K562 (cell line): ENCODE data around the gene DAB1. TPM values are rescaled to one million over a fixed set of nuclear protein-coding genes. Genes with fewer than 3 reads are reported as not detected.

ENCODE experiments used
- ATAC-seq: fragments of 200-7000 bp; cut with Tn5 transposase; 3 replicates; pipeline ENCODE4 v1.9.1; 2020; ENCODE audit warnings: moderate library complexity
- BruUV-seq: library from RNA; stranded (reverse); fragments of 400-500 nt; replicated peaks from 2 replicates; lab custom pipeline; 2021; lab: Mats Ljungman, UMichigan
- CTCF ChIA-PET: fragments of 300-600 bp; formaldehyde crosslinking; extraction: SDS; loops from one replicate; lab custom pipeline; 2021; ENCODE audit warnings: low intra/inter-chr PET ratio; lab: Yijun Ruan, JAX
- POLR2A ChIA-PET: fragments of 300-600, 350-650 bp; sonication (Branson Sonifier 250); formaldehyde crosslinking; extraction: SDS; loops from one replicate; lab custom pipeline; 2021; ENCODE audit warnings: antibody characterized with exemption, inconsistent platforms; lab: Yijun Ruan, JAX
- DNase-seq, 4 experiments: peaks; one replicate each; pipeline versions ENCODE4 v3.0.0 to v3.0.0-alpha.2; 2011 to 2018; ENCODE audit warnings: low spot score in 3 of 4, mixed read lengths in 3 of 4; ENCODE audit errors: extremely low read depth in 1 of 4
- FAIRE-seq: peaks from 2 replicates; lab custom pipeline; 2011; peaks lifted over from hg19 to GRCh38; lab: Jason Lieb, UNC
- H2AFZ ChIP-seq: 2 replicates; pipeline ENCODE4 v1.6.0; 2011; ENCODE audit warnings: low read depth, low read length, control low read depth, inconsistent platforms
- H3K27ac ChIP-seq: fragments of 200-600 bp; 3 replicates; pipeline ENCODE4 v1.8.0; 2011; ENCODE audit warnings: low read depth, mild to moderate bottlenecking, control low read depth, inconsistent platforms, low read length, moderate library complexity, mixed read lengths; ENCODE audit errors: extremely low read depth
- H3K27me3 ChIP-seq, 2 experiments: fragments of 300-600 bp in 1 of 2; 2 replicates in 1 of 2; 3 replicates in 1 of 2; pipeline versions ENCODE4 v1.6.0 to v1.8.0; 2011; ENCODE audit warnings: inconsistent platforms in 2 of 2, low read length in 2 of 2, mild to moderate bottlenecking in 1 of 2, mixed read lengths in 1 of 2, moderate library complexity in 1 of 2; ENCODE audit not compliant: control insufficient read depth in 2 of 2, insufficient read depth in 2 of 2
- H3K36me3 ChIP-seq: fragments of 300-600 bp; 3 replicates; pipeline ENCODE4 v1.8.0; 2011; ENCODE audit warnings: mild to moderate bottlenecking, low read length, inconsistent platforms; ENCODE audit not compliant: control insufficient read depth, insufficient read depth
- H3K4me1 ChIP-seq, 2 experiments: fragments of 200-600 bp in 1 of 2; replicated peaks in 1 of 2; 2 replicates in 1 of 2; 3 replicates in 1 of 2; pipeline versions ENCODE4 v1.5.1 to v1.8.0; 2011; ENCODE audit warnings: inconsistent platforms in 2 of 2, low read length in 2 of 2, mild to moderate bottlenecking in 1 of 2, mixed read lengths in 1 of 2, moderate library complexity in 1 of 2; ENCODE audit not compliant: control insufficient read depth in 2 of 2, insufficient read depth in 2 of 2
- H3K4me2 ChIP-seq: 2 replicates; pipeline ENCODE4 v1.6.1; 2011; ENCODE audit warnings: low read length, control low read depth, inconsistent platforms, mixed read lengths; ENCODE audit not compliant: insufficient read depth
- H3K4me3 ChIP-seq: fragments of 200-600 bp; sonication (generic), shearing (Covaris generic); 2 replicates; pipeline ENCODE4 v1.5.1; 2016; ENCODE audit warnings: control low read depth, inconsistent platforms
- H3K79me2 ChIP-seq: fragments of 200-600 bp; 3 replicates; pipeline ENCODE4 v1.8.0; 2011; ENCODE audit warnings: low read length, inconsistent platforms; ENCODE audit not compliant: control insufficient read depth, insufficient read depth
- H3K9ac ChIP-seq, 2 experiments: 2 replicates each; pipeline versions ENCODE4 v1.6.0 to v1.6.1; 2011; ENCODE audit warnings: low read depth in 2 of 2, low read length in 2 of 2, control low read depth in 1 of 2, inconsistent platforms in 1 of 2, mild to moderate bottlenecking in 1 of 2, mixed read lengths in 1 of 2; ENCODE audit not compliant: insufficient read depth in 1 of 2
- H3K9me1 ChIP-seq: one replicate; pipeline ENCODE4 v1.6.0; 2011; ENCODE audit warnings: inconsistent platforms, mild to moderate bottlenecking, low read length, moderate library complexity; ENCODE audit not compliant: control insufficient read depth, insufficient read depth
- H3K9me3 ChIP-seq: replicated peaks from 2 replicates; pipeline ENCODE4 v1.5.1; 2011; ENCODE audit warnings: low read depth, low read length, inconsistent platforms; ENCODE audit not compliant: control insufficient read depth, insufficient read depth
- H4K20me1 ChIP-seq: replicated peaks from 2 replicates; pipeline ENCODE4 v1.6.1; 2011; ENCODE audit warnings: low read length, inconsistent platforms, mixed read lengths; ENCODE audit not compliant: control insufficient read depth, insufficient read depth
- BRD9 ChIP-seq: fragments of 450-650 bp; IDR thresholded peaks from 2 replicates; pipeline ENCODE4 v1.6.1; 2018; ENCODE audit warnings: low read depth; ENCODE audit not compliant: partially characterized antibody
- CBFA2T3 ChIP-seq: fragments of 450-650 bp; IDR thresholded peaks from 2 replicates; pipeline ENCODE4 v1.6.1; 2017
- E2F8 ChIP-seq: fragments of 450-650 bp; IDR thresholded peaks from 2 replicates; pipeline ENCODE4 v1.7.1; 2018; ENCODE audit warnings: mild to moderate bottlenecking, low read depth; ENCODE audit not compliant: partially characterized antibody
- ZBTB7A ChIP-seq: IDR thresholded peaks from 2 replicates; pipeline ENCODE4 v1.6.1; 2011; ENCODE audit warnings: low read depth, mild to moderate bottlenecking, low read length, moderate library complexity, borderline replicate concordance; ENCODE audit not compliant: control insufficient read depth
- ZNF24 ChIP-seq: fragments of 450-650 bp; IDR thresholded peaks from 2 replicates; pipeline ENCODE4 v1.6.1; 2016
- ZNF780A ChIP-seq: fragments of 250-450 bp; sonication (Bioruptor Pico); IDR thresholded peaks from 2 replicates; pipeline ENCODE4 v1.5.0; 2021; ENCODE audit warnings: mild to moderate bottlenecking
- WGBS: fragments of 100-300 bp; shearing (Covaris generic); methylation state at CpG from one replicate; pipeline ENCODE4 v1.1.6; 2016; ENCODE audit warnings: low coverage, mixed read lengths; ENCODE audit not compliant: insufficient coverage; ENCODE audit errors: missing lambda C conversion rate; 5-methylcytosine and 5-hydroxymethylcytosine counted together
- in situ Hi-C: fragments of 300-500 bp; cut with MboI; formaldehyde crosslinking; loops from 4 replicates; pipeline ENCODE4 v1.15.0; 2018; ENCODE audit warnings: inconsistent platforms, mixed read lengths
- intact Hi-C: fragments of 100-400 bp; cut with micrococcal nuclease; formaldehyde crosslinking; loops from 2 replicates; pipeline ENCODE4 v1.14.2; 2022
- polyA plus RNA-seq, 8 experiments: library from polyadenylated mRNA; depleted of rRNA in 4 of 8; stranded (reverse) in 5 of 8; unstranded in 3 of 8; fragments of >200 nt; fragmentation: Nextera tagmentation in 2 of 8; fragmentation: Illumina TruSeq in 1 of 8; extraction: Ambion mirVana in 2 of 8; extraction: Trizol in 1 of 8; gene quantifications; 2 replicates each; pipeline versions ENCODE4 v1.2.1 to v1.2.3, GENCODE V29; 2011 to 2014; ENCODE audit warnings: inconsistent platforms in 1 of 8, missing spikeins in 1 of 8
- total RNA-seq, 7 experiments: library from RNA; depleted of rRNA in 6 of 7; stranded (reverse); fragments of >200 nt in 6 of 7; fragmentation: Illumina TruSeq in 2 of 7; extraction: Trizol in 2 of 7; gene quantifications; 2 replicates each; pipeline versions ENCODE4 v1.2.1 to v1.2.3, GENCODE V29; 2011 to 2021; ENCODE audit warnings: low replicate concordance in 1 of 7

Gene DAB1
- total and polyA plus RNA-seq, 9 of the 15 experiments (the other 6 are each of a cell fraction or from before 2014, with no cell fraction given): not detected

DNA sequence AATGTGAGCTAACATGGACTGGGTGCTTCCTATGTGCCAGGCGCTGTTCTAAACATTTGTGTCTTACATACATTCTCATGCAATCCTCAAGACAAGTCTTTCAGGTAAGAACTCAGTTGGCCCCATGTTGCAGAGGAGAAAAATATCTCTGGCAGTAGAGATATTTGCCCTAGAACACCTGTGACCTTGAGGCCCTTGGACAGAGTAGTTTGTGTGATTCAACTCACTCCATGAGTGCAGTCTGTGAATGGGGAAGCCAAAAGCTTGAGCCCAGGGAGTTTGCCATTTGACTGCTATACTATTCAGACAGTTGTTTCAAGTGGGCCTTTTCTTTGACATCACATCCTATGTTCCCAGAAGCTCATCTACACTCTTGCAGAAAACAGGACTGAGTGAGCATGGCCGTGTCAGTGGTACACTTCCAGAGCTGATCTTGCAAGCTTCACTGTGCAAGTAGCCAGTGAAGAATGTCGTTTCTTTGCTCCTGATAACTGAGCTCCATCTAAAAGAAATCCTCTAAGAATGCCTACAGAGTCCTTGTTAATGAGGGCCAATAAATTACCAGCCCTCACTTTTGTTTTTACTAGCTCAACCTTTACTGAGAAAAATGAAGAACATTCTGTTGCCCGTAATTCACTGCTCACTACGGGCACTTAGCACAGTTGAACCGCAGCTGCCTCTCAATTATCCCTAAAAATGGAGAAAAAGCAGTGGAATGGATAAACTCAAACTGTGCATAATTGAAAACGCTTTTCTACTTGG, 359.3 kb downstream of the DAB1 start:
- H3K9me1 ChIP-seq: no peaks in the 10 kb centered on the region
- FAIRE-seq (no peak), ATAC-seq (no peak)
- 0% methylated on average over 7 of the region's 7 CpGs for WGBS
- no peak overlapping the region for H3K4me2 ChIP-seq
- no peaks in the 10 kb centered on the region for H3K36me3 ChIP-seq
- in situ Hi-C loops: no loop called here
- no peaks in the 10 kb centered on the region for H3K4me1 ChIP-seq
- no peaks in the 10 kb centered on the region for H3K9me3 ChIP-seq
- H4K20me1 ChIP-seq: no peaks in the 10 kb centered on the region
- no peak overlapping the region for H3K4me3 ChIP-seq
- TF ChIP-seq ZBTB7A: no peak
- TF ChIP-seq, all 486 proteins: peak for 0
- Histone ChIP-seq H3K27me3 (peaks cover 0 to 3% of the 10 kb centered on the region in 2 experiments; a peak in 3 of 5 replicates), H2AFZ (no peak overlapping the region), H3K9ac (no peak overlapping the region), H3K79me2 (no peaks in the 10 kb centered on the region), H3K27ac (no peak overlapping the region)
- no peak for DNase-seq
- intact Hi-C loops: no loop called here
- POLR2A ChIA-PET: interaction anchor here (1.0 kb wide), 1 partner anchor 13 kb away, joined by 3 read pairs; no protein-coding TSS in a partner anchor
- BruUV-seq: no TSS peak
- CTCF ChIA-PET: no interaction called here

- Histone ChIP-seq H3K36me3 (no peaks in the 10 kb centered on the region), H3K27me3 (peaks cover 0 to 6% of the 10 kb centered on the region in 2 experiments; a peak in 2 of 5 replicates), H3K4me3 (no peak overlapping the region), H3K79me2 (no peaks in the 10 kb centered on the region), H3K9ac (no peak overlapping the region), H2AFZ (no peak overlapping the region), H3K4me1 (no peaks in the 10 kb centered on the region), H4K20me1 (no peaks in the 10 kb centered on the region), H3K4me2 (no peak overlapping the region), H3K9me3 (no peaks in the 10 kb centered on the region), H3K9me1 (no peaks in the 10 kb centered on the region), H3K27ac (no peak overlapping the region)
- WGBS: 1% methylated on average over 6 of the region's 6 CpGs
- ATAC-seq (no peak), FAIRE-seq (no peak), DNase-seq (no peak)
- CTCF ChIA-PET: no interaction called here
- intact Hi-C loops: no loop called here
- no TSS peak for BruUV-seq
- POLR2A ChIA-PET: no interaction called here
- TF ChIP-seq ZNF780A (CRISPR knock-in tag) (no peak), BRD9 (no peak), CBFA2T3 (no peak), ZNF24 (no peak), E2F8 (no peak)
- in situ Hi-C loops: no loop called here
These were observed 360.3 kb downstream of the DAB1 start for GRCh38 chr1:57063406-57064125.
